ENCODE results near the gene ACAN. TPM values are rescaled to one million over a fixed set of nuclear protein-coding genes. Genes with fewer than 3 reads are reported as not detected.

The ACAN gene
- total and polyA plus RNA-seq, 2 donors from 2014 or later: 2.8 to 10.3 TPM

DNA sequence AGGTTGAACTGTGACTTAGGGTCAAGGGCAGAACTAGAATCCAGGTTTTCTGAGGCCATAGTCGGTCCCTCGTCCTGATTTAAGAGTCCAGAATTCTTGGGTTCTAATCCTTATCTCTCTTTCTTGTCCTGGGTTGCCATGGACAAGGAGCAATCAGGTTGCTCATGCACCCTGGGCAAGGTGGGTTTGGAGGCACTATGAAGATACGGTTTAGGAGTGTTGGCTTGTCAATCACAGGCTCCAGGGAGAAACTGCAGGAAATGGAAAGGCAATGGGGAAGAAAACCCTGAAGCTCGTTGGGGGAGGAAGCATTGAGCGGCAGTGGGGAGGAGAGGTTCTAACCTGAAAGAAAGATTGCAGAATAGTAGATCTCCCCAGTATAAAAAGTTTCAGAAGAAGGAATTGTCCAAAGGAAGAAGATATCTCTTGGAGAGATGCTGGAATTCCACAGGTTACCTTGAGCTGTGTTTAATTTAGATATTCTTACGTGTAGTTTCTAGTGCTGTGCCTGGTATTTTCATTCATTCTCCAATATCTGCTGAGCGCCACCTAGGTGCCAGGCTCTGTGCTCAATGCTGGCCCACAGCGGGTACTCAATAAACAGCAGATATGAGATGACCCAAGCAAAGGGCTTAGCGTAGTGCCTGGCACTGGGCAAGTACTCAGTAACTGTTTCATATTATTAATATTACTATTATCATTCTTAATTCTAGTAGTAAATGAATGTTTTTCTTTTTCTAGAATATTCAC, 2.0 kb downstream of the ACAN start:
- no peak overlapping the region for H3K4me3 ChIP-seq (ENCODE audit: low read length in 3 of 3)
- H3K36me3 ChIP-seq (ENCODE audit: control insufficient read depth in 2 of 3, insufficient read depth in 3 of 3, low read length in 3 of 3): no peaks in the 10 kb centered on the region
- intact Hi-C loops (cut with DNase I): no loop called here
- no peak overlapping the region for H3K9ac ChIP-seq (ENCODE audit: low read length in 3 of 3)
- TF ChIP-seq CTCF (IDR thresholded peaks at IDR 0.05; ENCODE audit: borderline replicate concordance, extremely low read depth, insufficient read depth): no peak
- H3K9me3 ChIP-seq (ENCODE audit: control insufficient read depth in 2 of 3, insufficient read depth in 1 of 3, low read length in 3 of 3): no peaks in the 10 kb centered on the region
- FAIRE-seq (no peak), DNase-seq (no peak)
- H3K27ac ChIP-seq (ENCODE audit: low read depth in 2 of 2, low read length in 2 of 2): no peak overlapping the region
- H3K4me1 ChIP-seq (ENCODE audit: control insufficient read depth in 2 of 3, insufficient read depth in 2 of 3, low read depth in 1 of 3, low read length in 3 of 3): no peaks in the 10 kb centered on the region
- H3K27me3 ChIP-seq (ENCODE audit: control insufficient read depth, insufficient read depth, low read length): peaks cover 4% of the 10 kb centered on the region

DNA sequence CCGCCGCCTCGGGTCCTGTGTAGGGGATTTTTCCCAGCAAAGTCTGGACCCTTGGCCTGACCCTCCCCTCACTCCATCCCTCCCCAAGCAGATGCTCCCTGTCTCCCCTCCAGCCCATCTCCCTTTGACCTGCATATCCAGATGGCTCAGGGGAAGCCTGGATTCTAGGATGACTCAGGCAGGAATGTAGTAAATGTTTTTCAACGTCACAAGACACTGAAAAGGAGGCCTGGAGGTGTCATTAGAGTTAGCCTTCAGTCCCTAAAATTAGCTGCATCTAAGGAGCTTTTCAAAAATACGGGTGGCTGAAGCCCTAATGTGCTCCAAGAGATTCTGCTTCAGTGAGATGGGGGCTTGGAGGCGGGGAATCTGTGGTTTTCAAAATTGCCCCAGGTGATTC, 7.2 kb downstream of the ACAN start:
- H3K4me1 ChIP-seq (ENCODE audit: control insufficient read depth in 2 of 3, insufficient read depth in 2 of 3, low read depth in 1 of 3, low read length in 3 of 3): no peaks in the 10 kb centered on the region
- no peak for TF ChIP-seq CTCF (IDR thresholded peaks at IDR 0.05; ENCODE audit: borderline replicate concordance, extremely low read depth, insufficient read depth)
- H3K27ac ChIP-seq (ENCODE audit: low read depth in 2 of 2, low read length in 2 of 2): no peak overlapping the region
- H3K4me3 ChIP-seq (ENCODE audit: low read length in 3 of 3): no peak overlapping the region
- DNase-seq (no peak), FAIRE-seq (no peak)
- H3K27me3 ChIP-seq (ENCODE audit: control insufficient read depth, insufficient read depth, low read length): no peaks in the 10 kb centered on the region
- H3K36me3 ChIP-seq (ENCODE audit: control insufficient read depth in 2 of 3, insufficient read depth in 3 of 3, low read length in 3 of 3): no peaks in the 10 kb centered on the region
- intact Hi-C loops (cut with DNase I): no loop called here
- H3K9me3 ChIP-seq (ENCODE audit: control insufficient read depth in 2 of 3, insufficient read depth in 1 of 3, low read length in 3 of 3): no peaks in the 10 kb centered on the region
- no peak overlapping the region for H3K9ac ChIP-seq (ENCODE audit: low read length in 3 of 3)

DNA sequence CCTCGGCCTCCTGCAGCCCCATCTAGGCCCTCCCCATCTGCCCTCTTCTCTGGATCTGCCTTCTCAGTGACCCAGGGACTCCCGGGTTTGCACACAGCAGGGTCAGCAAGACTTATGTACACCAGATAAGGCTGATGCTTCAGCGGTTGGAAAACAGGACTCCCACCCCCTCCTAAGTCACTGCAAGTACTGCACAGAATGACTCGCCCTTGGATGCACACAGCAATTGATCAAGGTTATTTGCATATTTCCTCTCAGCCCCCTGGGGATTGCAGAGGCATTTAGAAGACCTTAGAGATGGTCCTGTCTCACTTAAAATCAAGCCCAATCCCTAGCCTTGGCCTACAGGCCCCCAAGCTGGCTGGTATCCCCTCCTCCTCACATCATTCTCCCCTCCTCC, 8.9 kb downstream of the ACAN start:
- H3K27ac ChIP-seq (ENCODE audit: low read depth in 2 of 2, low read length in 2 of 2): no peak overlapping the region
- H3K9me3 ChIP-seq (ENCODE audit: control insufficient read depth in 2 of 3, insufficient read depth in 1 of 3, low read length in 3 of 3): no peaks in the 10 kb centered on the region
- H3K9ac ChIP-seq (ENCODE audit: low read length in 3 of 3): no peak overlapping the region
- no peaks in the 10 kb centered on the region for H3K4me1 ChIP-seq (ENCODE audit: control insufficient read depth in 2 of 3, insufficient read depth in 2 of 3, low read depth in 1 of 3, low read length in 3 of 3)
- no peaks in the 10 kb centered on the region for H3K27me3 ChIP-seq (ENCODE audit: control insufficient read depth, insufficient read depth, low read length)
- DNase-seq: no peak
- intact Hi-C loops (cut with DNase I): no loop called here
- no peak overlapping the region for H3K4me3 ChIP-seq (ENCODE audit: low read length in 3 of 3)
- FAIRE-seq: no peak
- TF ChIP-seq CTCF (IDR thresholded peaks at IDR 0.05; ENCODE audit: borderline replicate concordance, extremely low read depth, insufficient read depth): no peak
- H3K36me3 ChIP-seq (ENCODE audit: control insufficient read depth in 2 of 3, insufficient read depth in 3 of 3, low read length in 3 of 3): no peaks in the 10 kb centered on the region

- intact Hi-C loops (cut with DNase I): no loop called here
- Histone ChIP-seq H3K9me3 (ENCODE audit: control insufficient read depth in 2 of 3, insufficient read depth in 1 of 3, low read length in 3 of 3) (no peaks in the 10 kb centered on the region), H3K27me3 (ENCODE audit: control insufficient read depth, insufficient read depth, low read length) (no peaks in the 10 kb centered on the region), H3K9ac (ENCODE audit: low read length in 3 of 3) (no peak overlapping the region), H3K27ac (ENCODE audit: low read depth in 2 of 2, low read length in 2 of 2) (no peak overlapping the region), H3K4me3 (ENCODE audit: low read length in 3 of 3) (no peak overlapping the region), H3K4me1 (ENCODE audit: control insufficient read depth in 2 of 3, insufficient read depth in 2 of 3, low read depth in 1 of 3, low read length in 3 of 3) (no peaks in the 10 kb centered on the region), H3K36me3 (ENCODE audit: control insufficient read depth in 2 of 3, insufficient read depth in 3 of 3, low read length in 3 of 3) (no peaks in the 10 kb centered on the region)
- no peak for DNase-seq
- FAIRE-seq: no peak
- no peak for TF ChIP-seq CTCF (IDR thresholded peaks at IDR 0.05; ENCODE audit: borderline replicate concordance, extremely low read depth, insufficient read depth)
Measured at GRCh38 chr15:88813960-88814359, 10.7 kb downstream of the ACAN start.
